Ramos (cell line): ENCODE data around the gene SCN4B.

Experiments
- in situ Hi-C: fragments of 300-500 bp; cut with MboI; formaldehyde crosslinking; loops from one replicate; pipeline ENCODE4 v1.14.3; 2022; ENCODE audit warnings: low sequenced_read_pairs; ENCODE audit not compliant: unreplicated experiment

SCN4B gene

DNA sequence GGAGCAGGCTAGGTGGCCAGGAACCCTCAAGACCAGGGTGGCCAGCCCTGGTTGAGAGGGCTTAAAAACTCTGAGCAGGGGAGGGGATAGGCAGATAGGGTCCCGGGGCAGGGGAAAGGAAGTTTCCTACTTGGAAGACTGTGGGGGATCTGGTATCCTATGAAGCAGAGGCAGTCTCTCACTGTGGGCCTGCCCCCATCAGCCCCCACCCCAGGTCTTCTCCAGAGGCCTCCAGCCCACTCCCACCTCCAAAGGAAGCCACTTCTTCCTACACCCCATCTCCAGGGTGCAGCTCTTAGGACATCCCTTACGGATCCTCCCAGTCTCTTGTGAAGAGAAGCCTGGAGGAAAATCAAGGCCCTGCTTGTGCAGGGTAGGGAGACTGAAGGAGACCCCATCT, 16.3 kb downstream of the SCN4B start:
- in situ Hi-C loops, result no loop called here

DNA sequence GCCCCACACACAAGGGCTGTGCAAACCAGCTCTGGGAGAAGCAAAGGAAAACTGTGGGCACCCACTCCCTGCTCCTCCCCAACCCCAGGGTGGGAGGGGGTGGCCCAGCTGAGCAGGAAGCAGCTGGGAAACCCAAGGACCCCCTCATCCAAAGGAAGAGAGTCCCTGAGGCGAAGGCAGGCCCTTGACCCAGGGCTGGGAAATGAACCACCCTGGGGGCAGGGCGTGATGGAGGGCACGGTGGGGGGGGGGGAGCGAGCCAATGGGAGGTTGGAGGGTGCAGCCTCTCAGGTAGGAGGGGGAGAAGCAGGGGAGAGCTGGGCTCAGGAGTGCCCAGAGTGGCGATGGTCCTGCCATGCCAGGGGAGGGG, 16.8 kb downstream of the SCN4B start:
- in situ Hi-C loops, result no loop called here

DNA sequence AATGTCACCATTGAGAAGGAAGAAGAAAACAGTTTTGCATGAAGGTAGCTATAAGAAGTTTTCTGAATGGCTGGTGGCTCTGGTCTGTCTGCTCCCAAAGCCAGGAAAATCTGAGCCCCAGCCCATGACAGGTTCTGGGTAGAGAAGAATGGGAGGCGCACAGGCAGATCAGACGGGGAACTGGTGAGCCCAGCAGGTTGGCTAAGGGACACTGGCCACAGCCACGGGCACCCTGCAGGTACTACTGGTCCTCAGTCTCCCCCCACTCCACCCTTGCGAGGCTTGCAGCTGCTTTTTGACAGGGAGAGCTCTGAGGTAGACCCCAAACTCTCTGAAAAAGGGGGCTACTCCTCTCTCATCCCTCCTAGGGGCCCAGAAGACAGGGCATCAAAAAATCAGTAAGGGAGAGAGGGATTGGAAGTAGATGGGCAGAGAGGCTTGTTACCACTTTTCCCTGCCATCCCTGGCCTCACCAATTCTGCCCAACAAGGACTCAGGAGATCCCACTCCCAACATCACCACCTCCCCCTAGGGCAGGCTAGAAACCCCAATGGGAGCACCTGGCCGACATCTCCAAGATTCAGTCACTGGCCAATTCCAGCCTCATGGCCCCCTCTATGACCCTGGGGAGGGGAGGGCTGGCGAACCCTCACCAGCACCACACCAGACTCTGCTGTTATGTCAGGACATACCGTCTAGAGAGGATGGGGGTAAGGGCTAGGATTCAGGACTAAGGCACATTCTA, 17.4 kb downstream of the SCN4B start:
- in situ Hi-C loops, result no loop called here

DNA sequence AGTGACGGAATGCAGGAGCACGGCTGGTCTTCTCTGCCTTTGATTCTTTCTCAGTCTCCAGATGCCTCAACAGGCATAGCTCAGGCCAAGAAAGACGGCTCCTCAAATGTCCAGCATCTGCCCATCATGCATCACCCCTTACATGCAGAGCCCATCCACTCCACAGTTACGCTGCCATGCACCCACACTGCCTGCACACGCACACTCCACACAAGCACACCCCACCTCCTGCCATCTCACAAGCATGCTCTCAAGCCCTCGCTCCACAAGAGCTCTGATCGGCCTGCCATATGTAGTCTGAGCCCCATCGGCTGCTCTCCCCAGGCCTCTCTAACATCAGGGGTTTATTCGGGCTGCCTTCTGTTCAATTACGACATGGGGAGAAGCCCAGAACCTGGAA, 18.8 kb downstream of the SCN4B start:
- in situ Hi-C loops, result no loop called here

DNA sequence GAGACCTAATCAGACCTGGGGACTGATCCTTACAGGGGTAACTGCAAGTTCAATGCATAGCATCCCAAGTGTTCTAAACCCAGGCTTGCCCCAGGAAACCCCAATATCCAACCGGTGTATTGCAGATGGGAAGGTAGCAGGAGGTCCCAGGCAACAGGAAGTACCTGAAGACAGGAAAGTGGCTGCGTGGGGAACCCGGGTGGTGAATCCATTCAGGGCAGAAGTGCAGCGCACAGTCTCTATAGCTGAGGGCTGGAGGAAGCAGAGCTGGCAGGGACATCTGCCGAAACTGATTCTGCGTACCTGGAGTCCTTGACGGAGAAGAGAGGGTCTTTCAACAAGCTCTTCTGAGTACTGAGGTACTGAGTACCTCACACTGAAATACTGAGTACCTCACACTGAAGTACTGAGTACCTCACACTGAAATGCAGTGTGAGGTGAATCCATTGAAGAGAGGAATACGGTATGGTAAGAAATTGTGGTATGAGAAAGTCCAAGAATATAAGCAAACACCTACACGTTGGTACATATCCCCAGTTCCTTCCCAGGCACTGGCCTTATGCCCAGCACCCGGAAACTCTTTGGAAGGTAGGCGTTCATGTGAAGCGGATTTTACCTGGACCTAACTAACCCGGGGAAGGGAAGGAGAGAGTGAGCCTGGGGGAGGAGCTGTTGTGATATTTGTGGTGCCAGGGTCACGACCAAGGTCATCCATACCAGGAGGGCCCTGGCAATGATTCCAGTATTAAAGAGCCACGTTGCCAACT, 20.1 kb downstream of the SCN4B start:
- in situ Hi-C loops, result no loop called here

DNA sequence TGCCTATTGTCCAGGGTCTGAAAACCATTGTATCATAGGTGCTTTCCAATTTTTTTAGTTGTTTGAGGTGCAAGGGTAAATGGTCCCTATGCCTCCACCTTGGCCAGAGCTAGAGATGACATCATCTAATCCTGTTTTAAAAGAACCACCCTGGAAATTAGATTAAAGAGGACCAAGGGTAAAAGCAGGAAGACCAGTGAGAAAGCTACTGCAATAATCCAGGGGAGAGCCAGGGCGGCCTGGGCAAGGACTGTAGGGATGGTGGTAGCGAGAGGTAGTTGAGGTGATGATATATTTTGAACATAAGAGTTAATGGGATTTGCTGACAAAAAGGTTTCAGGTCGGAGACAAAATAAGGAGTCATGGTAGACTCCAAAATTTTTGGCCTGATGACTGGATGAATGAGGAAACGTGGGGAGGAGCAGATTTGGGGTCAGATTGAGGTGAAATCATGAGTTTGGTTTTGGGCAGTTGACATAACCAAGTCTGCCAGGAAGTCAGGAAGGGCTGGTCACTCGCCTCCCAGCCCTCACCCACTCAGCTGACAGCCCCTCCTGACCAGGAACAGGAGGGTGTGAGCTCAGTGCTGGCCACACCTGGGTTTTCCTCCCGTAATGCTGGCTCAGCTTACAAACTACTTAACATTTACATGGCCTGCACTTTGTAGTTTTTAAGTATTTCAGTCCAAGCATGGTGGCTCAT, 23.0 kb downstream of the SCN4B start:
- in situ Hi-C loops, result no loop called here

DNA sequence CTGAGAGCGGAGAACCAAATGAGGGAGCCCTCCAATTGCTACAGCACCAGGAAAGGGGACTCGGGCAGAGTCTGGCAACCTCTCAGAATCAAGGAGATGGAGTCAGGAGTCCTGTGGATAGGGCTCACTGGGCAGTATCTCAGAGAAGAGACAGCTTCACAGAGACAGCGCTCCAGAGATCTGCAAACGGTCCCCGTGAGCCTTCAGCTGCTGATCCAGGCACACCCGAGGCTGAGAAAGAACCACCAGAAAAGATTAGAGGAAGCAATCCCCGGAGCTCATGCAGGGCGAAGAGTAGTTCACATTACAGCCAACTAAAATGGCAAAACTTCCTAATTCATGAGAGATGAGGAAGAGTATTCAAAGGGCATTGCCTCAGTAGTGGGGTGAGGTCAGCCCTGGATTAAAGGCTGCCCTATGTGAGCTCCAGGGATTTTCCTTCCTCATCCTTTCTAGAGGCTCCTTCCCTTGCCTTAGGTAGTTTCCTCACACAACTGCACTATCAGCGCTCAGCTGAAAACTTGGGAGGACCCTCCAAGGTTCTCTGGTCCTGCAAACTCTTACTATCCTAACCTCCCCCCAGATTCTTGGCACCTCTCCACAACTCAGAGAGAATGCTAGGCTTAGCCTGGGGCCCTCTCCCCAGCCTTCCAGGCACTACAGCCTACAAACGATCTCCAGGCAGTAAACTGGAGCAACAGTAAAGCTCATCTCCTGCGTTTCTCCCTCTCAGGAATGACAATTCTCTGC, 23.7 kb downstream of the SCN4B start:
- in situ Hi-C loops, result no loop called here

DNA sequence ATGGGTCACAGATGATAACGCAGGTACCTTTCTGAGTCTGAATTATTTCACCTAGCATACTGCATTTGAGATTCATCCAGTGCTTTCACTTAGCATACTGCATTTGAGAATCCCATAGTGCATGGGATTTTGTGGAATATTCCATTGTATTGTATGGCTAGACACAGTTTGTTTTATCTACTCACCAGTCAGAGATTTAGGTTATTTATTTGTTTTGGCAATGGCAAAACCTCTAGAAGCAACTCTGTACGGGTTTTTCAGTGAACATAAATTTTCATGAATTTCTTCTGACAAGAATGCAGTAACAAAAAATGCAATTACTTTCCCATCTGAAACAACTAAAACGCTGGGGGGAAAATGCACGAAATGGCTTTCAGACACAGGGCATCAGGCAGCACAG, 24.3 kb downstream of the SCN4B start:
- in situ Hi-C loops, result no loop called here

DNA sequence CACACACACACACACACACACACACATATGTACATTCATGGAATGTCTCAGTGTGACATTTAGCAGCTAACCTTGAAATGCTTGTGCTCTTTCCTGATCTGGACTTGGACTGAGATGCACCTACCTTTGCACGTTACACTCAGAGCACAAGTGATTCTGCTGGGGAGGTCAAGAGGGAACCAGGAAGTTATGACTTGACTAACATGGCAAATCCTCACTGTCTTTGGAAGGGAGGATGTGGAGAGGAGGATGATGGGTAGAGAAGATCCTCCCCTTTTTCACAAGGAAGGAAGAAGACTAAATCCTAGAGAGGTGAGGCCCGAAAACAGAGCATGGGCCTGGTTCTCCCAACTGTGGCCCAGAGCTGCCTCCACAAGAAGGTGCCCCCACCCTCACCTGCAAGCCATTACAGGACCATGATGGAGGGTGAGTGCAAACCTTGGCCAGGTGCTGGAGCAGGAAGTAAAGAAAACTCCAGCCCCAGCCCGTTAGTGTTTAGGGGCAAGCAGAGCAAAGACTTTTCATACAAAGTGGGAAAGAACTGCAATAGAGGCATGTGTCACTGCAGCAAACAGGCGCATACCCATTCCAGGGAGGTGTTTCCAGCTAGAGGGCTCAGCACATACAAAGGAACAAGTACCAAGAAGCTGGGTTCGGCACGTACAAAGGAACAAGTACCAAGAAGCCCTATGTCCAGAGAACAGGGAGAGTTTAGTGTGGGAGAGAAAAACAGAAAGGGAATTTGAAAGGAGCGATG, 26.4 kb downstream of the SCN4B start:
- in situ Hi-C loops, result no loop called here

DNA sequence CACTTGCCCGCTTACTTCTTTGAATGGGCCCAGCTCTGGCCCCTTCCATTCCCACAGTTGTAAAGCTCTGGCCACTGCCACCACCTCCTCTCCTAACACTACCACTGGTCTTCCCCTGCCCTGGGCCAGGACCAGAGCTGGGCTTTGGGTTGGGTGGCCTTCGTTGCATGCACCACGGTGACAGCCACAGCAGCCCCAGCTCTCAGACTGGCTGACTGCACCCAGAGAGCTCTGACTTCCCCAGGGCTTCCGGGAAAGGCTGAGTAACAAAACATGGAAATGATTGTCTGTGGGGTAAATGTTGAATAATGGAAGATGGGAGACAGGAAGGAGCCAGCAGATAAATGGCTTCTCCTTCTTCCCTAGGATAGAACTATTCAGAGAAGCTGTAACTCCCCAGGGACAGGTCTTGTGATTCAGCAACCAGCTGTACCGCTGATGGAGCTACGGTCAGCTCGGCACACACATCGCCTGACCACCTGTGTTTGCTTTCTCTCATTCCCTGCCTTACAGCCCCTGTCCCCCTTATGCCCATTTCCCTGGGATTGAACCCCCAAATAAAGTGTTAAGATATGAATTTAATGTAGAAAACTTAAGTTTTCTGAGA, 27.6 kb downstream of the SCN4B start:
- in situ Hi-C loops, result no loop called here

DNA sequence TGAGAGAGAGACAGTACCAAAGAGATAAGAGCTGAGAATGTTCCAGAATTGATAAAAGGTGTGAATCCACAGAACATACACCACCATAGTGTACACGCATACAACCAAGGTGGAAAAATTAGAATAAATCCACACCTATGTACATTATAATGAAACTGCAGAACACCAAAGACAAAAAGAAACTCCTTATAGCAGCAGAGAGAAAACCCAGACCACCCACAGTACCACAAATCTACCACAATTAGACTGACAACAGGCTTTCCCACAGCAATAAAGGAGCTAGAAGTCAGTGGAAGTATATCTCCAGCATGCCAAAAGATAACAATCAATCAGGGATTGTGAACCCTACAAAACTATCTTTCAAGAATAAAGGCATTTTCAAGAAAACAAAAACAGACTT, 31.8 kb downstream of the SCN4B start:
- in situ Hi-C loops, result no loop called here

DNA sequence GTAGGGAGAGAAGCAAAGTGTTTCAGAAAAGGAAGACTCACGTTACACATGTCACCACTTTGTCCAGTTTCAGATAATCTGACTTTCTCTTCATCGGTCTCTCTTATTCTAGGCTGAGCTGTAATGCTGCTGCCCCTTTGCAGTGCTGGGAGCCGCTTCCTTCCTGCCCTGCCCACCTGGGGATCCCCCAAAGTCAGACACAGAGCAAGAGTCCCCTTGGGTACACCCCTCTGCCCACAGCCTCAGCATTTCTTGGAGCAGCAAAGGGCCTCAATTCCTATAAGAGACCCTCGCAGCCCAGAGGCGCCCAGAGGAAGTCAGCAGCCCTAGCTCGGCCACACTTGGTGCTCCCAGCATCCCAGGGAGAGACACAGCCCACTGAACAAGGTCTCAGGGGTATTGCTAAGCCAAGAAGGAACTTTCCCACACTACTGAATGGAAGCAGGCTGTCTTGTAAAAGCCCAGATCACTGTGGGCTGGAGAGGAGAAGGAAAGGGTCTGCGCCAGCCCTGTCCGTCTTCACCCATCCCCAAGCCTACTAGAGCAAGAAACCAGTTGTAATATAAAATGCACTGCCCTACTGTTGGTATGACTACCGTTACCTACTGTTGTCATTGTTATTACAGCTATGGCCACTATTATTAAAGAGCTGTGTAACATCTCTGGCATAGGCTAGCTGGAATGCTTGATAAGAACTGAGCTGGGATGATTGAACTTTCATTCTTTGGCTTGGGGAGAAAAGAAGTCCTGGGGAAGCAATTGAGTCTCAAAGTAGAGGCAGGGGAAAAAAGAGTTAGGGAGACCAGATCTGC, 34.6 kb downstream of the SCN4B start:
- in situ Hi-C loops, result no loop called here

DNA sequence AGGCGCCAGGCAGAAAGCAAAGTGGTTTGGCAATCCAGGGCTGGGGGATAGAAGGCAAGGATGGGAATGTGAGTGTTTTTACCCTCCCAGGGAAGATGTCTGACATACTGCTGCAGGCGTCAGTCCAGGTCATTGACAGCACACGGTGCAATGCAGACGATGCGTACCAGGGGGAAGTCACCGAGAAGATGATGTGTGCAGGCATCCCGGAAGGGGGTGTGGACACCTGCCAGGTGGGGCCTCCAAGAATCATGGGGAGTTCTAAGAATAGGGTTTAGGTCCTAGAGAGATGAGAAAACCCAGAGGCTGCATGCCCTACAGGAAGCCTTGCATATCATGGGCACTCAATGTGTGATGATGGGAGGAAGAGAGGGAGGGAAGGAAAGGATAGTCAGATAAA, 37.6 kb downstream of the SCN4B start:
- in situ Hi-C loops, result no loop called here

DNA sequence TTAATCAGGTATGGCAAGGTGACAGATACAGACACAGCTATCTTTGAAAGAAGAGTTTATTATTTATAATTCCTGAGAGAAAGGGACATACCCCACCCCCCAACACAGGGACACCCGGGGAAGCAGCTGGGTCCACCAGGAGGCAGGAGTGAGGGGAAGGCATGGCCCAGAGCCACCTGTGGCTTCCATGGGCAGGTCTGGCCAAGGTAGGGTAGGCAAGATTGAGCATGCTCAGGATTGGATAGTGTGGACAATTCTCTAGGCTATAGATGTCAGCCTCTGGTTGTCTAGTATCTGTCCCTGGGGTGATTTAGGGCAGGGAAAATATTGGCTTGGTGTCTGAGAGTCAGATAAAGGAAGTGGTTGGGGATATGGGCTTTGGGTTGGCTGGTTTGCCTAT, 38.4 kb downstream of the SCN4B start:
- in situ Hi-C loops, result no loop called here

DNA sequence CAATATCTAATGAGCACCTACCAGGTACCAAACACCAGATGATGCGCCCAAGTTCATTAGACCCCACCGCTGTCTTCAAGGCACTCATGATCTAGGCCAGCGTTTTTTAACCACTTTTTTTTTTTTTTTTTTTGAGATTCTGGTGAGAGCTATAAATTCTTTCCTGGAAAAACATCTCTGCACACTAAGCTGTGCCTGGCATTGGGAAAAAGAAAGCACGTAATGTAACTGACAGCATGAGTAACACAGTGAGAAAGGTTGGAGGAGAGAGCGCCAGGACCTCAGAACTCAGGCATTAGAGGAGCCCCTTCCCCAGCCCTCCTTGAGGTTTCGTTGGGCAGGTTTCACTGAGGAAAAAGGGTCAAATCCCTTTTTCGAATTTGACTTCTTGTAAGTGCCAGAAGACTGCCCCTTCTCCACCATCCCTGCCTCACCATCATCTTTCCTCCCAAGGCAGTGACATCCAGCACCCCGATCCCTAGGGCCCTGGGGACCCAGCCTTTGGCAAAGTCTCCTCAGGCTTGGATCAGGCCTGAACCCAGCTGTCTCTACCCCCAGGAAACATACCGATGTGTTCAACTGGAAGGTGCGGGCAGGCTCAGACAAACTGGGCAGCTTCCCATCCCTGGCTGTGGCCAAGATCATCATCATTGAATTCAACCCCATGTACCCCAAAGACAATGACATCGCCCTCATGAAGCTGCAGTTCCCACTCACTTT, 39.8 kb downstream of the SCN4B start:
- in situ Hi-C loops, result no loop called here

DNA sequence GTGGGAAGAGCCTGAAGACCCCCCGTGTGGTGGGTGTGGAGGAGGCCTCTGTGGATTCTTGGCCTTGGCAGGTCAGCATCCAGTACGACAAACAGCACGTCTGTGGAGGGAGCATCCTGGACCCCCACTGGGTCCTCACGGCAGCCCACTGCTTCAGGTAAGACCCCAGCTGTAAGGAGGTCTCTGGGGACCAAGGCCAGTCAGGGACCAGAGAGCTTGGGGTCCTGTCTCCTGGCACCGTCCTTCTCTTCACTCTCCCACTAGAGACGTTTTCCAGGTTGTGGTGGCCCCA, 40.9 kb downstream of the SCN4B start:
- in situ Hi-C loops, result no loop called here

DNA sequence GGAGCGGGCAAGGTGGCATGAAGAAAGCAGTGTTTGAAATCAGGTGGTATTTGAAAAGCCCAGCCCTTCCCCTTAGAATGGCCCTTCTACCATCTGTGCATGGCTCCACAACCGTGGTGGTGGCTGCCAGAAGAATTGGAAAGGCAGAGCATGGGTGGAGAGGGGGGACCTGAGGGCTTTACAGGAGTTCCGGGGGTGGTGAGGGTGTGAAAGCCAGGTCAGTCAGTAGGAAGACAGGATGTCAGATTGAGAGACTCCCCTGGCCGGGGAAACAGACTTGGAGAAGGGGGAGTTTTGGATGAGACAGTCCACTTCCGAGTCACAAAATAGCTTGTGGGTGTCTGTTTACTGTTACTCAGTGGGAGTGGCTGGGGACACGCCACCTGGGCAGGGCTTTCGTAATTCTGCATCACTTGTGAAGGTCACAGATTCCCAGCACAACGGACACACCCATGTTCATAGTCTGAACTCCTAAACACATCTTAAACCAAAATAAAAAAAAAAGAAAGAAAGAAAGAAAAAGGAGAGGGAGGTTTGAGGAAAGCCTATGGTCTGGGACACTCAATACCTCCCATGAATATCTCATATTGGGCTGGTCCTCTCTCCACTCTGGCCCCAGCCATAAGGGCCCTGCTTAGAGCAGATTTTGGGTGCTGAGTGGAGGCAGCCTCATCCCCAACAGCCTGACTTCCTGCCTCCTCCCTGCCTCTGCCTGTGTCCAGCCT, 41.4 kb downstream of the SCN4B start:
- in situ Hi-C loops, result no loop called here

DNA sequence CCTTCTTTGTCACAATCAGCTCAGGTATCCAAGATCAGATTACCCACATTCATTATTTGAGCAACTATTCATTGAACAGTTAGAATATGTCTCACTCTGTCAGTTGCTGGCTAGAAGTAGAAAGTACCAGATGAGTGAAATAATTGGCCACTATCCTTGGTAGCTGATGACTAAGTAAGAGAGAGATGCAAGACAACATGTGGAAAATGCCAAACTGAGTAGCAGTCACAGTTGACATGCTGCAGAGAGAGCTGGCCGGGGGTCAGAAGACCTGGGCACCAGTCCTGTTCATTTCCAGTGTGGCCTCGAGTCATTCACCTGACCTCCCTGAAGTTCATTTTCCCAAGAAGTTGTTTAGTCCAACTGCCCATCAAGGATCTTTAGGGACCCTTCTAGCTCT, 43.4 kb downstream of the SCN4B start:
- in situ Hi-C loops, result no loop called here
